A549 (cell line): Measurements from ENCODE around the gene SPIB. TPM values are rescaled to one million over a fixed set of nuclear protein-coding genes. Genes with fewer than 3 reads are reported as not detected.

Source experiments
- ATAC-seq, 2 experiments: fragments of 200-7000 bp in 1 of 2; fragments of >200 bp in 1 of 2; cut with Nextera tagmentation in 1 of 2; cut with Tn5 transposase in 1 of 2; 3 replicates each; pipeline versions ENCODE4 v1.8.0 to v1.9.1; 2018 to 2020; ENCODE audit warnings: mild to moderate bottlenecking in 1 of 2, moderate library complexity in 1 of 2
- CTCF ChIA-PET: fragments of 300-600 bp; sonication (Branson Sonifier 250); formaldehyde crosslinking; extraction: SDS; loops from one replicate; lab custom pipeline; 2021; ENCODE audit warnings: antibody characterized with exemption, inconsistent platforms; lab: Yijun Ruan, JAX
- POLR2A ChIA-PET: fragments of 350-600 bp; formaldehyde crosslinking; extraction: SDS; loops from one replicate; lab custom pipeline; 2021; ENCODE audit warnings: antibody characterized with exemption, inconsistent platforms; lab: Yijun Ruan, JAX
- DNase-seq, 2 experiments: peaks; one replicate each; pipeline versions ENCODE4 v3.0.0 to v3.0.0-alpha.2; 2011 to 2016; ENCODE audit warnings: low read depth in 1 of 2, low spot score in 1 of 2
- FAIRE-seq: peaks from 2 replicates; lab custom pipeline; 2011; peaks lifted over from hg19 to GRCh38; lab: Jason Lieb, UNC
- H3K27ac ChIP-seq, 2 experiments: fragments of >200 bp; sonication (Bioruptor Twin); formaldehyde crosslinking; 3 replicates each; pipeline ENCODE4 v1.5.1; 2016 to 2017
- H3K4me1 ChIP-seq: fragments of >200 bp; sonication (Bioruptor Twin); formaldehyde crosslinking; 3 replicates; pipeline ENCODE4 v1.6.1; 2016
- H3K4me2 ChIP-seq: fragments of >200 bp; sonication (Bioruptor Twin); formaldehyde crosslinking; 3 replicates; pipeline ENCODE4 v1.6.1; 2016
- H3K4me3 ChIP-seq: fragments of >200 bp; sonication (Bioruptor Twin); formaldehyde crosslinking; 3 replicates; pipeline ENCODE4 v1.5.1; 2016
- H3K9me3 ChIP-seq: fragments of >200 bp; sonication (Bioruptor Twin); formaldehyde crosslinking; 3 replicates; pipeline ENCODE4 v1.6.1; 2016
- BCL3 ChIP-seq: fragments of >200 bp; sonication (Bioruptor Twin); formaldehyde crosslinking; IDR thresholded peaks from 3 replicates; pipeline ENCODE4 v1.6.1; 2016
- CBX2 ChIP-seq: fragments of 200-600 bp; sonication (generic); IDR thresholded peaks from 2 replicates; pipeline ENCODE4 v1.6.1; 2016; ENCODE audit warnings: low read depth, mild to moderate bottlenecking, borderline replicate concordance
- CBX8 ChIP-seq: fragments of 200-600 bp; sonication (generic); IDR thresholded peaks from 2 replicates; pipeline ENCODE4 v1.6.1; 2016
- CEBPB ChIP-seq, 2 experiments: fragments of >200 bp in 1 of 2; sonication (Bioruptor Twin) in 1 of 2; formaldehyde crosslinking in 1 of 2; IDR thresholded peaks; 2 replicates each; pipeline ENCODE4 v1.6.1; 2012 to 2016
- CHD2 ChIP-seq: fragments of 150-350 bp; IDR thresholded peaks from 2 replicates; pipeline ENCODE4 v1.6.1; 2014; ENCODE audit warnings: low read length; ENCODE audit not compliant: partially characterized antibody
- EHF ChIP-seq: fragments of 250-450 bp; sonication (Bioruptor Pico); IDR thresholded peaks from 2 replicates; pipeline ENCODE4 v1.5.0; 2020; ENCODE audit warnings: mild to moderate bottlenecking
- EHMT2 ChIP-seq: fragments of 200-600 bp; sonication (generic); IDR thresholded peaks from 2 replicates; pipeline ENCODE4 v1.6.1; 2016; ENCODE audit warnings: antibody characterized with exemption, low read depth, mild to moderate bottlenecking, moderate library complexity
- FOXS1 ChIP-seq: fragments of 250-450 bp; sonication (Bioruptor Pico); IDR thresholded peaks from 2 replicates; pipeline ENCODE4 v1.5.0; 2020; ENCODE audit warnings: mild to moderate bottlenecking, moderate library complexity
- GATA3 ChIP-seq: IDR thresholded peaks from 2 replicates; pipeline ENCODE4 v1.6.1; 2012; ENCODE audit warnings: borderline replicate concordance
- HES2 ChIP-seq: fragments of >200 bp; sonication (Bioruptor Twin); formaldehyde crosslinking; IDR thresholded peaks from 2 replicates; pipeline ENCODE4 v1.6.1; 2016
- HEYL ChIP-seq: fragments of 250-450 bp; sonication (Bioruptor Pico); IDR thresholded peaks from 2 replicates; pipeline ENCODE4 v1.8.0; 2021; ENCODE audit warnings: mild to moderate bottlenecking, moderate library complexity
- HMGXB4 ChIP-seq: fragments of 250-450 bp; sonication (Bioruptor Pico); IDR thresholded peaks from 2 replicates; pipeline ENCODE4 v1.5.0; 2021; ENCODE audit warnings: mild to moderate bottlenecking, moderate library complexity, borderline replicate concordance
- HOXB13 ChIP-seq: fragments of 250-450 bp; sonication (Bioruptor Pico); IDR thresholded peaks from 2 replicates; pipeline ENCODE4 v1.5.0; 2020; ENCODE audit warnings: low read depth, mild to moderate bottlenecking, moderate library complexity
- HOXB5 ChIP-seq: fragments of 250-450 bp; sonication (Bioruptor Pico); IDR thresholded peaks from 2 replicates; pipeline ENCODE4 v1.5.0; 2020; ENCODE audit warnings: mild to moderate bottlenecking, moderate library complexity
- KDM5A ChIP-seq: fragments of 200-600 bp; sonication (generic); IDR thresholded peaks from 2 replicates; pipeline ENCODE4 v1.6.1; 2016; ENCODE audit warnings: antibody characterized with exemption, mild to moderate bottlenecking
- MAFK ChIP-seq: fragments of 450-650 bp; IDR thresholded peaks from 2 replicates; pipeline ENCODE4 v1.6.1; 2014; ENCODE audit not compliant: partially characterized antibody
- MYC ChIP-seq: IDR thresholded peaks from 2 replicates; pipeline ENCODE4 v1.6.1; 2012; ENCODE audit warnings: mild to moderate bottlenecking, inconsistent platforms, low read length, improper control_type of control experiment, borderline replicate concordance
- NFE2L2 ChIP-seq: fragments of 150-350 bp; conservative IDR thresholded peaks from 2 replicates; pipeline ENCODE4 v1.6.1; 2014; ENCODE audit warnings: low read length
- NR3C1 ChIP-seq: fragments of >200 bp; sonication (Bioruptor Twin); formaldehyde crosslinking; IDR thresholded peaks from 3 replicates; pipeline ENCODE4 v1.6.1; 2017
- POLR2A ChIP-seq: IDR thresholded peaks from 2 replicates; pipeline ENCODE4 v1.6.1; 2012; ENCODE audit warnings: mild to moderate bottlenecking, low read length
- POLR2AphosphoS2 ChIP-seq: conservative IDR thresholded peaks from 2 replicates; pipeline ENCODE4 v1.6.1; 2012; ENCODE audit warnings: low read length, improper control_type of control experiment, inconsistent platforms
- RCOR1 ChIP-seq: fragments of 150-350 bp; IDR thresholded peaks from 2 replicates; pipeline ENCODE4 v1.6.1; 2014; ENCODE audit warnings: antibody characterized with exemption, low read length, low read depth
- REST ChIP-seq: fragments of 200-600 bp; sonication (generic); IDR thresholded peaks from 2 replicates; pipeline ENCODE4 v1.6.1; 2016; ENCODE audit warnings: antibody characterized with exemption, mild to moderate bottlenecking, moderate library complexity
- SMC3 ChIP-seq: fragments of >200 bp; sonication (Bioruptor Twin); formaldehyde crosslinking; IDR thresholded peaks from 3 replicates; pipeline ENCODE4 v1.6.1; 2018; ENCODE audit warnings: inconsistent platforms
- TFCP2L1 ChIP-seq: fragments of 250-450 bp; sonication (Bioruptor Pico); IDR thresholded peaks from 2 replicates; pipeline ENCODE4 v1.5.0; 2021; ENCODE audit warnings: mild to moderate bottlenecking
- TP53 ChIP-seq: fragments of 250-450 bp; sonication (Bioruptor Pico); IDR thresholded peaks from 2 replicates; pipeline ENCODE4 v1.5.0; 2021; ENCODE audit warnings: mild to moderate bottlenecking, moderate library complexity
- ZC3H11A ChIP-seq: fragments of 450-650 bp; IDR thresholded peaks from 2 replicates; pipeline ENCODE4 v1.6.1; 2014; ENCODE audit warnings: antibody characterized with exemption, mild to moderate bottlenecking
- ZFP36 ChIP-seq: fragments of 450-650 bp; IDR thresholded peaks from 2 replicates; pipeline ENCODE4 v1.6.1; 2014; ENCODE audit warnings: borderline replicate concordance; ENCODE audit not compliant: partially characterized antibody
- ZNF302 ChIP-seq: fragments of 250-450 bp; sonication (Bioruptor Pico); IDR thresholded peaks from 2 replicates; pipeline ENCODE4 v1.9.0; 2021; ENCODE audit warnings: inconsistent platforms, mild to moderate bottlenecking, moderate library complexity
- ZSCAN20 ChIP-seq: fragments of 250-450 bp; sonication (Bioruptor Pico); IDR thresholded peaks from 2 replicates; pipeline ENCODE4 v1.8.0; 2022; ENCODE audit warnings: mild to moderate bottlenecking, moderate library complexity
- WGBS: methylation state at CpG from one replicate; pipeline ENCODE4 v1.1.6; 2017; ENCODE audit errors: missing lambda C conversion rate; 5-methylcytosine and 5-hydroxymethylcytosine counted together
- polyA plus RNA-seq, 4 experiments: library from polyadenylated mRNA; depleted of rRNA in 3 of 4; stranded (reverse); fragments of >200 nt; fragmentation: RNase III in 1 of 4; extraction: RNeasy Plus Mini Kit Qiagen cat#74134 plus additional on column Dnase treatment in 1 of 4; gene quantifications; 2 replicates in 3 of 4; 3 replicates in 1 of 4; pipeline ENCODE4 v1.2.3, GENCODE V29; 2011 to 2017

Gene SPIB
- polyA plus RNA-seq, 2 of the 4 experiments (the other 2 are of a cell fraction), result 0.03 TPM; not detected in 1

- Histone ChIP-seq H3K4me2 (no peak overlapping the region), H3K9me3 (no peaks in the 10 kb centered on the region), H3K4me1 (no peaks in the 10 kb centered on the region), H3K4me3 (no peak overlapping the region), H3K27ac (no peak overlapping the region)
- ChIA-PET CTCF (interaction anchor here (1.0 to 1.3 kb wide), 3 partner anchors 17 to 50 kb away, joined by 3 to 4 read pairs (median 4); no protein-coding TSS in a partner anchor), POLR2A (no interaction called here)
- 68% methylated on average over 14 of the region's 14 CpGs for WGBS
- no peak for FAIRE-seq
- peak in 1 of 2 experiments; percentile 7; a peak in 3 of 6 replicates for ATAC-seq
- no peak for DNase-seq
- TF ChIP-seq BCL3 (no peak), TFCP2L1 (CRISPR knock-in tag) (no peak), HES2 (no peak), HMGXB4 (no peak), TP53 (CRISPR knock-in tag) (no peak), GATA3 (no peak)
Observed at GRCh38 chr19:50419022-50419579, 363 bp downstream of the SPIB start.

- ChIA-PET POLR2A (no interaction called here), CTCF (interaction anchor here (1.0 to 1.3 kb wide), 3 partner anchors 17 to 51 kb away, joined by 3 to 4 read pairs (median 4); no protein-coding TSS in a partner anchor)
- Histone ChIP-seq H3K4me2 (no peak overlapping the region), H3K4me1 (no peaks in the 10 kb centered on the region), H3K4me3 (no peak overlapping the region), H3K27ac (no peak overlapping the region), H3K9me3 (no peaks in the 10 kb centered on the region)
- no peak for FAIRE-seq
- no peak for ATAC-seq
- DNase-seq, result no peak
- TF ChIP-seq NR3C1, result no peak
- no peak for TF ChIP-seq CHD2
- no peak for TF ChIP-seq SMC3
- no peak for TF ChIP-seq ZFP36
- no peak for TF ChIP-seq MYC
- TF ChIP-seq CEBPB (IDR thresholded peaks at IDR 0.05), result no peak
- TF ChIP-seq HEYL (CRISPR knock-in tag), result no peak
- TF ChIP-seq HOXB13, result no peak
- TF ChIP-seq HOXB5 (CRISPR knock-in tag), result no peak
- no peak for TF ChIP-seq EHMT2
- TF ChIP-seq CBX8, result no peak
- no peak for TF ChIP-seq RCOR1
- no peak for TF ChIP-seq EHF
- no peak for TF ChIP-seq KDM5A
- no peak for TF ChIP-seq ZSCAN20 (CRISPR knock-in tag)
- 59% methylated on average over 7 of the region's 8 CpGs for WGBS
Observed at GRCh38 chr19:50419580-50420035, 870 bp downstream of the SPIB start.

- POLR2A ChIA-PET, result no interaction called here
- CTCF ChIA-PET, result interaction anchor here (1.0 to 2.7 kb wide), 4 partner anchors 17 to 51 kb away, joined by 3 to 8 read pairs (median 4); no protein-coding TSS in a partner anchor
- Histone ChIP-seq H3K27ac (no peak overlapping the region), H3K9me3 (no peaks in the 10 kb centered on the region), H3K4me2 (no peak overlapping the region), H3K4me3 (no peak overlapping the region), H3K4me1 (no peaks in the 10 kb centered on the region)
- ATAC-seq (no peak), FAIRE-seq (no peak), DNase-seq (no peak)
- WGBS, result 55% methylated on average over 3 of the region's 3 CpGs
- TF ChIP-seq RCOR1 (no peak), ZNF302 (CRISPR knock-in tag) (no peak), NFE2L2 (no peak), HOXB13 (no peak), NR3C1 (no peak), FOXS1 (no peak), HEYL (CRISPR knock-in tag) (no peak), ZSCAN20 (CRISPR knock-in tag) (no peak), MAFK (no peak), REST (no peak), SMC3 (no peak), ZC3H11A (no peak), CBX2 (no peak), GATA3 (no peak), POLR2AphosphoS2 (no peak), POLR2A (no peak)
Observed at GRCh38 chr19:50420127-50420526, 1.4 kb downstream of the SPIB start.
